Activated T-cell treated with anti-CD3 and anti-CD28 coated beads, Interleukin-2, amount 50 U/mL, for 72 hours (primary cell): ENCODE data around the gene SLC35F2. TPM values are rescaled to one million over a fixed set of nuclear protein-coding genes. Genes with fewer than 3 reads are reported as not detected.

Source experiments
- ATAC-seq, 2 donors: fragments of 150-1000 bp; cut with Tn5 transposase; replicated peaks in 1 of 2; 2 replicates each; pipeline ENCODE4 v1.10.0; 2021; ENCODE audit warnings: moderate library complexity in 2 of 2, mild to moderate bottlenecking in 1 of 2
- DNase-seq, 2 donors: peaks; one replicate each; pipeline ENCODE4 v3.0.0; 2021 to 2022; ENCODE audit warnings: mixed read lengths in 1 of 2
- H3K27ac Mint-ChIP-seq: one replicate; pipeline ENCODE4 v1.8.0; 2022; ENCODE audit warnings: mild to moderate bottlenecking, moderate library complexity, mixed read lengths
- H3K27me3 Mint-ChIP-seq: one replicate; pipeline ENCODE4 v1.8.0; 2022; ENCODE audit warnings: low read depth, mixed read lengths
- H3K36me3 Mint-ChIP-seq, 2 donors: one replicate each; pipeline ENCODE4 v1.8.0; 2022; ENCODE audit warnings: mixed read lengths in 2 of 2, mild to moderate bottlenecking in 1 of 2; ENCODE audit not compliant: insufficient read depth in 2 of 2
- H3K4me1 Mint-ChIP-seq: one replicate; pipeline ENCODE4 v1.8.0; 2022; ENCODE audit warnings: low read depth, mixed read lengths
- H3K4me3 Mint-ChIP-seq, 2 donors: one replicate each; pipeline ENCODE4 v1.8.0; 2022; ENCODE audit warnings: mild to moderate bottlenecking in 2 of 2, mixed read lengths in 2 of 2, moderate library complexity in 2 of 2
- H3K9me3 Mint-ChIP-seq, 2 donors: one replicate each; pipeline ENCODE4 v1.8.0; 2022; ENCODE audit warnings: mixed read lengths in 2 of 2
- total RNA-seq, 2 donors: library from RNA; stranded (reverse); gene quantifications; one replicate each; pipeline ENCODE4 v1.2.3, GENCODE V29; 2022

Gene SLC35F2
- total RNA-seq, 2 donors from 2014 or later, result 22.4 to 29.4 TPM

- DNase-seq, result no peak
- no peak for ATAC-seq
- no peak overlapping the region for H3K4me3 Mint-ChIP-seq
- peaks cover 6% of the 10 kb centered on the region for H3K4me1 Mint-ChIP-seq
- peaks cover 4% of the 10 kb centered on the region in 2 donors for H3K9me3 Mint-ChIP-seq
- H3K36me3 Mint-ChIP-seq, result peaks cover 15 to 27% of the 10 kb centered on the region in 2 donors
- no peak overlapping the region for H3K27ac Mint-ChIP-seq
- no peaks in the 10 kb centered on the region for H3K27me3 Mint-ChIP-seq
These were observed 66.5 kb downstream of the SLC35F2 start for GRCh38 chr11:107792049-107792443.

GRCh38 chr11:107791343-107792048 is 67.1 kb downstream of the SLC35F2 start:
- DNase-seq, result no peak
- peaks cover 15 to 27% of the 10 kb centered on the region in 2 donors for H3K36me3 Mint-ChIP-seq
- peaks cover 6% of the 10 kb centered on the region for H3K4me1 Mint-ChIP-seq
- no peak overlapping the region for H3K27ac Mint-ChIP-seq
- ATAC-seq, result no peak
- peaks cover 4% of the 10 kb centered on the region in 2 donors for H3K9me3 Mint-ChIP-seq
- no peaks in the 10 kb centered on the region for H3K27me3 Mint-ChIP-seq
- H3K4me3 Mint-ChIP-seq, result no peak overlapping the region

- ATAC-seq (no peak), DNase-seq (no peak)
- H3K36me3 Mint-ChIP-seq, result peaks cover 8 to 12% of the 10 kb centered on the region in 2 donors
- peaks cover 1% of the 10 kb centered on the region in 2 donors for H3K9me3 Mint-ChIP-seq
- H3K4me3 Mint-ChIP-seq, result no peak overlapping the region
- no peaks in the 10 kb centered on the region for H3K27me3 Mint-ChIP-seq
- peaks cover 17% of the 10 kb centered on the region for H3K4me1 Mint-ChIP-seq
- H3K27ac Mint-ChIP-seq, result peak overlapping the region; percentile 38
These were observed 68.8 kb downstream of the SLC35F2 start for GRCh38 chr11:107789767-107790166.

GRCh38 chr11:107787733-107788132 is 70.9 kb downstream of the SLC35F2 start:
- Mint-ChIP-seq H3K27me3 (no peaks in the 10 kb centered on the region), H3K36me3 (peaks cover 0 to 5% of the 10 kb centered on the region in 2 donors), H3K9me3 (no peaks in the 10 kb centered on the region), H3K4me1 (peaks cover 17% of the 10 kb centered on the region), H3K4me3 (no peak overlapping the region), H3K27ac (no peak overlapping the region)
- no peak for DNase-seq
- ATAC-seq, result no peak

GRCh38 chr11:107785401-107785800 is 73.2 kb downstream of the SLC35F2 start:
- Mint-ChIP-seq H3K27ac (no peak overlapping the region), H3K27me3 (no peaks in the 10 kb centered on the region), H3K4me1 (peaks cover 11% of the 10 kb centered on the region), H3K4me3 (peak overlapping the region in 1 of 2 donors; percentile 7), H3K36me3 (peaks cover 0 to 2% of the 10 kb centered on the region in 2 donors), H3K9me3 (no peaks in the 10 kb centered on the region)
- DNase-seq (peak; percentile 40 to 50), ATAC-seq (peak; percentile 90 to 94)

- H3K4me1 Mint-ChIP-seq, result peaks cover 11% of the 10 kb centered on the region
- no peak overlapping the region for H3K27ac Mint-ChIP-seq
- H3K9me3 Mint-ChIP-seq, result no peaks in the 10 kb centered on the region
- no peaks in the 10 kb centered on the region for H3K27me3 Mint-ChIP-seq
- DNase-seq, result no peak
- ATAC-seq, result no peak
- no peak overlapping the region for H3K4me3 Mint-ChIP-seq
- peaks cover 0 to 2% of the 10 kb centered on the region in 2 donors for H3K36me3 Mint-ChIP-seq
These were observed 75.5 kb downstream of the SLC35F2 start for GRCh38 chr11:107783121-107783520.

- Mint-ChIP-seq H3K4me1 (peaks cover 9% of the 10 kb centered on the region), H3K9me3 (no peaks in the 10 kb centered on the region), H3K27ac (no peak overlapping the region), H3K4me3 (no peak overlapping the region), H3K36me3 (peaks cover 0 to 2% of the 10 kb centered on the region in 2 donors), H3K27me3 (no peaks in the 10 kb centered on the region)
- DNase-seq (no peak), ATAC-seq (no peak)
These were observed 77.8 kb downstream of the SLC35F2 start for GRCh38 chr11:107780775-107781174.

GRCh38 chr11:107780136-107780535 is 78.5 kb downstream of the SLC35F2 start:
- ATAC-seq (no peak), DNase-seq (no peak)
- Mint-ChIP-seq H3K4me3 (no peak overlapping the region), H3K4me1 (peaks cover 3% of the 10 kb centered on the region), H3K27ac (no peak overlapping the region), H3K9me3 (no peaks in the 10 kb centered on the region), H3K36me3 (peaks cover 0 to 2% of the 10 kb centered on the region in 2 donors), H3K27me3 (no peaks in the 10 kb centered on the region)

- DNase-seq (no peak), ATAC-seq (no peak)
- Mint-ChIP-seq H3K36me3 (no peaks in the 10 kb centered on the region), H3K4me3 (no peak overlapping the region), H3K4me1 (no peaks in the 10 kb centered on the region), H3K9me3 (no peaks in the 10 kb centered on the region), H3K27ac (no peak overlapping the region), H3K27me3 (no peaks in the 10 kb centered on the region)
These were observed 79.6 kb downstream of the SLC35F2 start for GRCh38 chr11:107778839-107779517.

GRCh38 chr11:107777110-107777509 is 81.5 kb downstream of the SLC35F2 start:
- Mint-ChIP-seq H3K9me3 (no peaks in the 10 kb centered on the region), H3K4me3 (no peak overlapping the region), H3K27me3 (peaks cover 8% of the 10 kb centered on the region), H3K4me1 (no peaks in the 10 kb centered on the region), H3K27ac (no peak overlapping the region), H3K36me3 (no peaks in the 10 kb centered on the region)
- DNase-seq (no peak), ATAC-seq (no peak)

- H3K36me3 Mint-ChIP-seq, result no peaks in the 10 kb centered on the region
- ATAC-seq (no peak), DNase-seq (no peak)
- H3K4me3 Mint-ChIP-seq, result no peak overlapping the region
- H3K27ac Mint-ChIP-seq, result no peak overlapping the region
- H3K9me3 Mint-ChIP-seq, result no peaks in the 10 kb centered on the region
- no peaks in the 10 kb centered on the region for H3K4me1 Mint-ChIP-seq
- peaks cover 8% of the 10 kb centered on the region for H3K27me3 Mint-ChIP-seq
These were observed 82.5 kb downstream of the SLC35F2 start for GRCh38 chr11:107776062-107776461.

GRCh38 chr11:107770551-107770951 is 88.0 kb downstream of the SLC35F2 start:
- Mint-ChIP-seq H3K27me3 (peaks cover 25% of the 10 kb centered on the region), H3K27ac (no peak overlapping the region), H3K36me3 (no peaks in the 10 kb centered on the region), H3K4me1 (peaks cover 7% of the 10 kb centered on the region), H3K4me3 (peak overlapping the region in 1 of 2 donors; percentile 4), H3K9me3 (no peaks in the 10 kb centered on the region)
- ATAC-seq, result peak; percentile 24 to 37
- no peak for DNase-seq

- peaks cover 38% of the 10 kb centered on the region for H3K27me3 Mint-ChIP-seq
- no peaks in the 10 kb centered on the region for H3K9me3 Mint-ChIP-seq
- ATAC-seq (peak; percentile 79 to 88), DNase-seq (no peak)
- peaks cover 7% of the 10 kb centered on the region for H3K4me1 Mint-ChIP-seq
- peak overlapping the region in 1 of 2 donors; percentile 2 for H3K4me3 Mint-ChIP-seq
- H3K27ac Mint-ChIP-seq, result no peak overlapping the region
- H3K36me3 Mint-ChIP-seq, result no peaks in the 10 kb centered on the region
These were observed 89.4 kb downstream of the SLC35F2 start for GRCh38 chr11:107769189-107769588.
